NCI-H146 treated with DMSO at 0.1 percent for 48 hours (cell line): ENCODE data around the gene GATA5.

Source experiments
- DNase-seq: peaks from one replicate; lab custom pipeline; 2025; ENCODE audit not compliant: unreplicated experiment; lab: John Stamatoyannopoulos, UW

GATA5 gene

DNA sequence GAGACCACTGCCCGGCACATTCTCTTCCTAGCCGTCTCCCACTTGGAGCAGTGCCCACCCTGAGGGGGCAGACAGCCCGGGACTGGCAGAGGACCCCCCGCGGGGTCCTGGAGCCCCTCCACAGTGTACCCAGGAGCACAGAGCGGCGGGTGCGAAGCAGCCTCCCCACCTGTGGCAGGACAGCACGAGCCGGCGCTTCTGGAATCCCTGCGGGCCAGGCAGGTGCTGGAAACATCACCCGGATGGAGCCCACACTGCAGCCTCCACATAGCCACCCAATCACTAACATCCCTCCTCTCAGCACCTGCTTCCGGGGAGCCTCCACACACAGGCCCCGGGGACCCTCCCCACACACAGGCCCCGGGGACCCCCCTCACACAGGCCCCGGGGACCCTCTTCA lies 18.7 kb downstream of the GATA5 start:
- no peak for DNase-seq

DNA sequence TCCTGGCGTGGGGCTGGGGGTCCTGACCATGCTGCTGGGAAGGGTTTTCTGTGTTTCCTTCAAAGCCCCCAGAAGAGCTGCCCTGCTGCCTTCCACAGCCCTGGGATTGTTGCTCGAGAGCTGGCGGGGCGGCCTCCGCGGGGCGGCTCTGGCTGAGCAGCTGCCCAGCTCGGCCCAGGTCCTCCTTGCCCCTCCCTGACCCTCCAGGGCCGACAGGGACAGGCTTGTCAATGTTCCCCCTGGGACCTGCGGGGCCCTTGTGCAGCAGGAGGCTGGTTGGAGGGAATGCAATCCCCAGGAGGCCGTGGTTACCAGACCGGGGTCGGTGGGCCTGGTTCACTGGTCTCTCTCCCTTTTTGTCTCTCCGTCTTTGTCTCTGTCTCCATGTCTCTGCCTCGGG lies 19.9 kb downstream of the GATA5 start:
- no peak for DNase-seq

DNA sequence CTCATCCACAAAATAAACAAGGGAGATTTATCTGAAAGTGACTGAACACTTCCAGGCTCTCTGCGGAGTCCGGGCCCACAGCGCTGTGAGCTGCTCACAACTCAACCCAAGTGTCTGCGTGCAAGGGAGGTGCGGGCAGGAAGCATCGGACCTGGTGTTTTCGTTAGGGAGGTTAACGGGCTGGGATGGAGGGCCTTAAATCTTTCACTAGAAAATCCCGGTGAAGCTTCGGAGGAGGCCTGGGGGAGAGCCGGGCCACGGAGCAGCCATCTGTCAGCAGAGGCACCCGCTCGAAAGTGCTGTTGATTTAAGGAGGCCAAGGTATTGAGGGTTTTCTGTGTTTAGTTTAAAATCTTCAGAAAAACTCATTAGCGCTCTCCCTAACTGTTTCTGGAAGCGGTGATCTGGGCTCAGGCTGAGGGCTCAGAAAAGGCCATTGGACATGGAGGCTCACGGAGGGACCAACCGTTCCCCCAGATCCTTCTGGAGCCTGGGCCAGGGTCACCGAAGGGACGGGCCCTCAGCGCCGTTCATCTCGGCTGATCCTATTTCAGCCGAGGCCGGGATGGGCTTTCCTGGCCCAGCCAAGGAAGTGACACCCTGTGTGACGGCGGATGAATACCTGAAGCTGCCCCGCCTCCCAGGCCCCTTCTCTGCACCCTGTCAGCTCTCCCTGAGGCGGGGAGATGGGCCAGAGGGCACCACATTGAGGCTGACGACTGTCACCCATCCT lies 20.7 kb downstream of the GATA5 start:
- no peak for DNase-seq

DNA sequence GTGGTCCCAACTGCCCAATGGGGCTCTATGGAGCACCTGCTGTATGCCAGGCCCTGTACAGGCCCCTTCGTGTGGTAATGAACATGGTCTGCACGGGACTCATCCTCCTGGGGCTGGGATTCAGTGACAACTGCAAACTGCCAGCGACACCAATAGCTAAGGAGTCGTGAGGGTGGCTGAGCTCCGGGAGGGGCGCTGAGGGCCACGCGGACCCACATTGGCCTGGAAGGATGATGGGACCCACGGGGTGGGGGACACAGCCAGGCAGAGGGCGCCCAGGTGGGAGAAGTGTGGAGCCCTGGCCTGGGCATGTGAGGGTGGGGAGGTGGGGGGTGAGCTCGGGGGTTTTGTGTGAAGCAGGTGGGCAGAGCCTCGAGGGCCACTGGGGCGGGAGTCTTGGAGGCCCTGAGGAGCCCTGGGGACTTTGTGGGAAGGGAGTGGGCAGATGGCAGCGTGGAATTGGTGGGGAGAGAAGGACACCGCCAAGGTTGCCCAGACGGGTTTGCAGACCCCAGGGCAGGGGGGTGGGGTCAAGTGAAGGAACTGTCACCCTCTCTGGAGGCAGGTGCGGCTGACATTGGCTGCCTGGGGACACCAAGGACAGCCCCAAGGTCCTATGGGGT lies 22.5 kb downstream of the GATA5 start:
- DNase-seq, result no peak

DNA sequence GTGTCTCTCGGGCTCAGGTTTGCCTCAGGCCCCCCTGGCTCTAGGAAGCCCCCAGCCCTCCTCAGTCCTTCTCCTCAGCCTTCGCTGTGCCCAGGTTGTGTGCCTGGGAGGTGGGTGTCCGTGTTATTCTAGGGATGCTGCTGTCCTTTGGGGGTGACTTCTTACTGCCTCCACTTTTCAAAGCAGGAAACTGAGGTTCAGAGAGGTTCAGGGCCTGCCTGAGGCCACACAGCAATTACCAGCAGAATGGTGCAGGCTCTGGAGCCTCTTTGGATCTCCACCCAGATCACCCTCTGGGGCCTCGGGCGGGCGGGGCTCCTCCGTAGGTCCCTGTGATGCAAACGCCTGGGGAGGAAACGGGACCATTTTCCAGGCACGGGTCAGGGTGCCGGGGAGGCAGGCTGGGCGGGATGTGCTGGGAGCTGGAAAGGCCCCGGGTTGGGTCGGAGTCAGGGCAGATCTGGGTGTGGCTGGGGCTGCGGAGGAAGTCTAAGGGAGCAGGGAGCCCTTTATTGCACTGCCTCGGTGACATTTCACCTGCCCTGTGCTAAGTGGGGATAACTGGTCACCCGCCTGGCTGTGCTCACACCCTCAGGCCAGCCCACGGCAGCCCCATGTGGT lies 23.2 kb downstream of the GATA5 start:
- DNase-seq, result no peak

DNA sequence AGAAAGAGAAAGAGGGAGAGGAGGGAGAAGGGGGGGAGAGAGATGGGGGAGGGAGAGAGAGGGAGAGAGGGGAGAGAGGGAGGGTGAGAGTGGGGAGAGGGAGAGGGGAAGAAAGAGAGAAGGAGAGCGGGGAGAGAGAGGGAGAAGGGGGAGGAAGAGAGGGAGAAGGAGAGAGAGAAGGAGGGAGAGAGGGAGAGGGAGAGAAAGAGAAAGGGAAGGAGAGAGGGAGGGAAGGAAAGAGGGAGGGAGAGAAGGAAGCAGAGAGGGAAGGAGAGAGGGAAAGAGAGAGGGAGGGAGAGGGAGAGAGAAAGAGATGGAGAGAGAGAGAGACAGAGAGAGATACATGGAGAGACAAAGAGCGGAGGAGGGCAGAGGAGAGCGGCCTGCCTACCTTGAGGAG lies 23.8 kb downstream of the GATA5 start:
- DNase-seq, result no peak

DNA sequence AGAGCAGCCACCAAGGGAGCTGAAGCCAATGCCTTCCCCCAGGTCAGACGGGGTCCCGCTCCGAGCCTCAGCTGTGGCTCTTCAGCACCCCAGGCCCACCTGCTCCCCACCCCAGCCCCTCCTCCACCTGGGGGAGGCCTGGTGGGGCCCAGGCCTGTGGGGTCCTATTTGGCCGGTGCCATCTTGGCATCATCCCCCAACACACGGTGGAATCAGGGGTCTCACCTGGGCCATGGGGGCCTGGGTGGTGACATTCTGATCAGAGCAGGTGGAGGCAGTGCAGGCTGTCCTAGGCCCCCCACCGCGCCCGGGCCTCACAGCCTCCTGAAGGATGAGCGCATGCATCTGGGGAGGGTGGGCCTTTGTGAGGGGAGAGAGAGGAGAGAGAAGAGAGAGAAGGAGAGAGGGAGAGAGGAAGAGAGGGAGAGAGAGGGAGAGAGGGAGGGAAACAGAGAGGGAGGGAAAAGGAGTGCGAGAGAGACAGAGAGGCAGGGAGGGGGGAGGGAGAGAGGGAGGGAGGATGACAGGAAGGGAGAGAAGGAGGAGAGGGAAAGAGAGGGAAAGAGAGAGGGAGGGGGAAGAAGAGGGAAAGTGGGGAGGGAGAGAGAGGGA lies 24.5 kb downstream of the GATA5 start:
- no peak for DNase-seq

DNA sequence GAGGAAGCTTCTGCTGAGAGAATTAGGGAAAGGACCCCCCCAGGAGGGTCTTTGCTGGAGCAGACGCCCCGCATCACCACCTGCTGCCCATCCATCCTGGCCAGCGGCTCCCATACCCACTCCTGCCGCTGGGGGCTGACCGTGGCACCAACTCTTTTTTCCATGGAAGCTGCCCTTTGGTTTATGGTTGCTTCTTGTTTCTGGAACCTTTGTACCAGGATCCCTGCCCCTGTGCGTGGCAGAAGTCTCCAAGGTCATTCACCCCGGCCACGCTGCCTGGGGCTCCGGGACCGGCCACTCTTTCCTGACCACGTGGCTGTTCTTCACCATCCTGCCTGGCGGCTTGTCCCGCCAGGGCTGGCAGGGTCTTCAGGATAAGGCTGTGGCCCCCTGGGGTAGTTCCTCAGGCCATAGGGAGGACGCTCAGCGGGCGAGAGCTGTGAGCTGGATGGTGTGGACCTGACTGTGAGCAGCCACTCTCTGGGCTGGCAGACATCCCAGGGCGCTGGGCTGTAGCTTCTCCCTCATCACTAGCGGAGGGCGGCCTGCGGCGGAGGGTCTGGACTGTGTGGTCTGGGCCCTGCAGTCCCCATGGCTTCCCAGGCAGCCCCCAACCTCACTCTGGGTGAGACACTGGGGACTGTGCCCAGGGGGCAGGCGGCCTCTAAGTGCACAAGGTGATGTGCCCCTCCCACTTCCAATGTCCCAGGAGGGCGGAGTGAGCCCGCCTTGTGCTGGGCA lies 25.7 kb downstream of the GATA5 start:
- DNase-seq, result no peak

DNA sequence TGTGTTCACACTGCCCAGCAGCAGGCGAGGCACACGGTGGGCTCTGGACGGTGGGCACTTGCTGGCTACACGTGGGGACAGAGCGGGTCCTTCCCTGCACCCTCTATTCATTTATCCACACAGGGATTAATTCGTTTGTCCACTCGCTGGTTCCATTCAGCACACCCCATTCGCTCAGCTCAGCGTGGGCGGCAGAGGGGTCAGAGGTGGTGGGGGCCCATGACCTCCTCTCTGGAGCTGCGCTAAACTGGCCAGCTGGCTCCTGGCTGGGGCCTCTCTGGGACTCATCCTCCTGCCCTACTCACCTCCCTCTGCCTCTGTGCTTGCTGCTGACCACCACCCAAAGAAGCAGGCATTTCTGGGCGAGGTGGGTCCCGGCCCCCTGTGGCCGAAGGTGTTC lies 27.0 kb downstream of the GATA5 start:
- no peak for DNase-seq

DNA sequence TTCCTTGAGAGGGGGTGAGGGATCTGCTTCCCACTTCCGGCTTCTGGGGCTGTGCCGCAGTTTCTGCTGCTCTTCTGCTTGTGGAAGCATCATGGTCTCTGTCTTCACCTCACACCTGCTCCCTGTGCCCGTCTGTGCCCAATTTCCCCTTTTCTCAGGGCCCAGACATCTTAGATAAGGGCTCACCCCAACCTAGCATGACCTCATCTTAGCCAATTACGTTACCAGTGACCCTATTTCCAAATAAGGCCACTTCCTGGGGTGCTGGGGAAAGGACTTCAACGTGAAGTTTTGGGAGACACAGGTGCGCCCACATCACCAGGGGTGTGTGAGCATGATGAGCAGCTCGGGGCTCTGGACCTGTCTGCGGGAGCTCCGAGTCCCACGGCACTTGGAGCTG lies 27.8 kb downstream of the GATA5 start:
- DNase-seq, result no peak

DNA sequence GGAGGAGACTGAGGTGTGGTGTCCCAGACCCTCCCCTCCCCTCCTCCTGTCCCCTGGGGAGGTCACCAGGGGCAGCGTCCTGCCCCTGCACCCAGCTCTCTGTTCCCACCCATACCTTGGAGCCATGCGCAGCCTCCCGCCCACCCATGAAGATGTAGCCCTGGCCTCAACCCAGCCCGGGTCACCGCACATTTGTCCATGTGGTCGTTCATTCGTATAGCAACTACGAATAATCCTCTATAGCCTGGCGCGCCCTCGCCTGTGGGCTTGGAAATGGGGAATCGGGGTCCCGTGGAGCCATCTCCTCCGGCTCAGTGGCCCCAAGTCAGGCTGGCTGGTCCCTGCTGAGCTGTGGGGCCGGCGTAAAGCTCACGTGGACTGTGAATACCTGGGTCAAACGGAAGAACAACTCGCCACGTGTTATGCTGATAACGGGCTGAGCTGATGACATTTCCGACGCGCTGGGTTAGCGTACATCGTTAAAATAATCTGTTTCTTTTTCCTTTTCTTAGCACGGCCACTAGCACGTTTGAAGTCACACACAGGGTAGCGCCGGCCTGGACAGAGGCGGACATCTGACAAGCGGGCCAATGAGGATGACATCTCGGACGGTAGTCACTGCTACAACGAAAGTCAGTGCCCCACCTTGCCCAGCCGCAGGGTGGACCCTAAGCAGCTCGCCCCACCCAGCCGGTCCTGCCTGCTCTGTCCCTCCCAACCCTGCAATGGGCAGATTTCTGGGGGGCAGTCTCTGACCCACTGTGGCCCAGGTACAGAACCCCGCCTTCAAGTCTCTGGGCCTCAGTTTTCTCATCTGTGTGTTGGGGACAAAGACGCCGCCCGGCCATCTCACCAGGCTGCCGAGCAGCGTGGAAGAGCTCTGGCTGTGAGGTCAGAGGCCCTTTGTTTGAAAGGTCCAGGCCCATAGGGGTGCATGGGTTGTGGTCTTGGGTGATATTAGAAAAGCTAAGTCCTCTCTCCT lies 28.6 kb downstream of the GATA5 start:
- no peak for DNase-seq

DNA sequence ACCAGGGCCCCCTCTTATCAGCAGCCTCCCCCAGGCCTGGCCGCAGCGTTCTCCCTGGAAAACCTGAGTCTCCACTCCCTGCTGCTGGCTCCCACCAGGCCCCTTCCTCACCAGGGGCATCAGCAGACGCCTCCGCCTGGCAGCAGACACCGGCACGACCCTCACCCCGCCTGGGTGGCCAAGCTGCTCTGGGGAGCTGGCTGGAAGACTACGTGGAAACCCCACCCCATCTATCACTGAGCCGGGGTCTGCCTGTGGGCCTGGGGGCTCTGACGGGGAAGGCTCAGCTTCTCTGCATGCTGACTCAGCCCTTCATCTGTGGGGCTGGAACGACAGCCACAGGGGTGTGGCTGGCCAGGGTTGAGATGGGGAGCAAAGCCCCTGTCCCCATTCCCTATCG lies 29.3 kb downstream of the GATA5 start:
- no peak for DNase-seq

DNA sequence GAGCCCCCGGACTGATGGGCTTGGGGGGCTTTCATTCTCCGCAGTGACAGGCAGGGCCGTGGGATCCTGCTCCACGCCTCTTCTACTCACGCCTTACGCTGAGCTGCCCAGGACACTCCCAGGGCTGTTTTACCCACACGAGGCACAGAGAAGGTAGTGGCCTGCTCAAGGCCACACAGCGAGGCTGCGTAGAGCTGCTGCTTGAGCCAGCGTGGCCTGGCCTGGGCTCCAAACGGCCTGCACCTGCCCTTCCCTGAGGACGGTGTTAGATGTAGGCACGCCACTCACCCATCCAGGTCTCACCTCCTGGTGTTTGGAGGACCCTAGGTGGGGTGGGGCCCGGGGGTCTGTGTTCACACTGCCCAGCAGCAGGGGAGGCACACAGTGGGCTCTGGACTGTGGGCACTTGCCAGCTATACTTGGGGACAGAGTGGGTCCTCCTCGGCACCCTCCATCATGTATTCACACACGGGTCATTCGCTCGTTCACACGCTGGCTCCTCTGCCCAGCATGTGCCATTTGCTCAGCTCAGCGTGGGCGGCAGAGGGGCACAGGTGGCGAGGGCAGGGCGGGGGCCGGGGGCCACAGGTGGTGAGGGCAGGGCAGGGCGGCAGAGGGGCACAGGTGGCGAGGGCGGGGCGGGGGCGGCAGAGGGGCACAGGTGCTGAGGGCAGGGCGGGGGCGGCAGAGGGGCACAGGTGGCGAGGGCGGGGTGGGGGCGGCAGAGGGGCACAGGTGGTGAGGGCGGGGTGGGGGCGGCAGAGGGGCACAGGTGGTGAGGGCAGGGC lies 30.0 kb downstream of the GATA5 start:
- DNase-seq, result no peak

DNA sequence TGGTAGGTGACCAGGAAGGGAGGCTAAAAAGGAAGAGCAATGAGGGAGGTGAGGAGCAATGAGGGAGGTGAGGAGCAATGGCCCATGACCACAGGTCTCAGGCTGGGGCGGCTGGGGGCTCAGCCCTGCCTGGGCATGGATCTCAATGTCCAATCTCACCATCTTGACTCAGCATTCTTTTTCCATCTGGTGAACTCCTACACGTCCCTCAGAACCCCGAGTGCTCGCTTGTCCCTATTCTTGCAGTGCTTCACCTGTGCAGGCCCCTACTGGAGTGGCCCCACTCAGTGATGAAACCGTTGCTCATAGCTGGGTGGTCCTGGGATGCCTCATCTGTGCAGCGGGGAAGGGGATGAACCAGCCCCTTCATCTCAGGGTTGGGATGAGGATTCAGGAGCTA lies 31.5 kb downstream of the GATA5 start:
- DNase-seq, result no peak

DNA sequence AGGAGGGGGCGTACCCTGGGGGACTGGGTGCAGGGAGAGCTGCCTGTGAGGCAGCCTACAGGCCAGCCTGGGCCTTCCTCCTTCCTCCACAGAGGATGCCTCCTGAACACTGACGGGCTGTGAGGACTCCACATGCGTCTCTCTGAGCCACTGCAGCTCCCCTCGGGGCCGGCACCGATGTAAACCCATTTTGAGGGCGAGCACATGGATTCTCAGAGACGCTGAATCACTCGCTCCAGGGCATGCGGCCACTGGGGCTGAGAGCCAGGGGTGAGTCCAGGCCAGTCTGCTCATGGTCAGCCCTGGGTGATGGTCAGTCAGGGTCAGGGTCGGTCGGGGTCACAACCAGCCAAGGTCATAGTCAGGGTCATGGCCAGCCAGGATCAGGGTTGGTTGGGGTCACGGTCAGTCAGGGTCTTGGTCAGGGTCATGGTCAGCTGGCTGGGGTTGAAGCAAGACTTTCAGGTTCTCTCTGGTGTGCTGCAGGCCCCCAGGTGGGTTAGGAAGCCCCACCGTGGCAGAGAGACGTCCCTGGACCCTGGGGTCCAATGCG lies 33.7 kb downstream of the GATA5 start:
- DNase-seq, result no peak

DNA sequence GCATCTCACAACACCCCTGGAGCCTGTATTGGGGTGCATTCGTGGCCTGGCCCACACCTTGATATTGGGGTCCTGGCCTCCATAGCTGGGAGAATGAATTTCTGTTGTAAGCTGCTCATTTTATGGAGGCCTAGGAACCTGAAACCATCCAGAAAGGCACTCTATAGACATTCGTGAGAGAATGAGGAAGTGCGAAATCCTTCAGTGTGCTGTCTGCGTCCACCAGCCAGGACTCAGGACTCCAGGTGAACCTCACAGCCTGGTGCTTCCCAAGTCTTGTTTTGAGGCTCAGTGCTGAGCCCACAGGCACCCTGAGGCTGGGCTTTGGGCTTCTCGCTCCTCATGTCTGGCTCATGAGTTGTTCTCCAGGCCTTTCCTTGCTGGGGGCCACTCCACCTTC lies 36.6 kb downstream of the GATA5 start:
- DNase-seq, result no peak

DNA sequence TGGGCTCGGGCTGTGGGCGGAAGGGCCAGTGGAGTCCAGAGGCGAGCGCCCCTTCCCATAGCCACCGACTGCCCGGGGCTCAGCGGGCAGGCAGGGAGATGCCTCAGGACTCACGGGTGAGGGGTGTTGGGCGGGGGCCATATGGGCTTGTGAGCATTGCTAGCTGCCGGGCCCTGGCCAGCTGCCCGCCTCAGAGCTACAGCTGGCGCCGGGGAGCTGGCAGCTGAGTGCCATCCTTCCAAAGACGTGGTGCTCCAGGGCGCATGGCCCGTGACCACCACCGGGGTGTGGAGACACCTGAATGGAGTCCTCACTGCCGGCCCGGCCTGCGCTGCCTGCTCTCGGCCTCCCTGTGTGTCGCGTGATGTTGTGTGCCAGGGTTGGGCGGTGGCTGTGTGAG lies 37.9 kb downstream of the GATA5 start:
- DNase-seq, result no peak

DNA sequence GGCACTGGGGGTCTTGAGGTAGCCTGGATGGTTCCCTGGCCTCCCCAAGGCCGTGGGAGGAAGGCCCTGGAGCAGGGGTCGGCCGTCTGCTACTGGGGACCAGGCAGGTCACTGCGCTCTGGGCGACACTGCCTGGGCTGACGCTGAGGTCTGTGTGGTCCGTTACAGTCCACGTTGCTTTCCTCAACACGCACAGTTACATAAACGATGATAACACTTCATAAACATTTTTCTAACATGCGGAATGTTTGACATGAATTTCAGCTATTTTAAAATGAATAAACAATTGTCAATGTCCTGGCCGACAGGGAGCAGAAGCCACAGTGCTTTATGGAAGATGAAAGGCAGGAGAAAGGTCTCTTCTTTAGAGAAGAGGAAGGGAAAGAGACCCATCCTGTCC lies 38.3 kb downstream of the GATA5 start:
- DNase-seq, result no peak

DNA sequence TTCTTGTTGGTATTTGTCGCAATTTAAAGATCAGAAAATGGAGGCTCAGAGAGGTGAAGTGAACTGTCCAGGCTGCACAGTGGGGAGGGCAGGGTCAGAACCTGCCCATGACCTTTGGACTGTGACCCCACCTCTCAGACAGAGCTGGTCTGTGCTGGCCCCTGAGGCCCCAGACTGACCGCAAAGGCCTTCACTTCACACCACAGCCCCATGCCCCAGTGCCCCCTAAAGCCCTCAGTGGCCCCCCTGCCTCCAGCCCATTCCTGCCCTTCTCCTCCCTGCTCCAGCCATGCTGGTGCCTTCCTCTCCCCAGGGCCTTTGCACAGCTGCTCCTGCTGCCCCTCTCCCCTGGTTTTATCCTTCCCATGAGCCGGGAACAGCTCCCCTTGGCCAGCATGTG lies 39.1 kb downstream of the GATA5 start:
- no peak for DNase-seq
